Neuronal stem cell (in vitro differentiated cells): Measurements from ENCODE around the gene LRRC61.
A peak's percentile ranks its signal among the peaks of the same experiment; 100 is the strongest.

Experiments used
- DNase-seq: peaks from one replicate; pipeline ENCODE4 v3.0.0-alpha.2; 2013; ENCODE audit warnings: low spot score
- H2AFZ ChIP-seq: one replicate; pipeline ENCODE4 v1.6.1; 2013; ENCODE audit warnings: mild to moderate bottlenecking, low read length, inconsistent platforms
- H2AK5ac ChIP-seq: 2 replicates; pipeline ENCODE4 v1.6.1; 2013; ENCODE audit warnings: low read depth, mild to moderate bottlenecking, inconsistent platforms, low read length, moderate library complexity, mixed read lengths
- H2BK120ac ChIP-seq: 2 replicates; pipeline ENCODE4 v1.6.1; 2013; ENCODE audit warnings: low read depth, mild to moderate bottlenecking, inconsistent platforms, low read length, moderate library complexity, mixed read lengths
- H2BK12ac ChIP-seq: one replicate; pipeline ENCODE4 v1.6.1; 2013; ENCODE audit warnings: low read length, inconsistent platforms
- H2BK15ac ChIP-seq: 2 replicates; pipeline ENCODE4 v1.6.1; 2013; ENCODE audit warnings: mild to moderate bottlenecking, low read length, inconsistent platforms, mixed read lengths
- H2BK5ac ChIP-seq: one replicate; pipeline ENCODE4 v1.6.1; 2013; ENCODE audit warnings: inconsistent platforms, mild to moderate bottlenecking, low read length, moderate library complexity
- H3K14ac ChIP-seq: one replicate; pipeline ENCODE4 v1.6.1; 2013; ENCODE audit warnings: low read length, inconsistent platforms
- H3K18ac ChIP-seq: 2 replicates; pipeline ENCODE4 v1.6.1; 2013; ENCODE audit warnings: low read length, inconsistent platforms
- H3K23ac ChIP-seq: 2 replicates; pipeline ENCODE4 v1.6.1; 2013; ENCODE audit warnings: low read depth, mild to moderate bottlenecking, mixed read lengths, low read length, inconsistent platforms; ENCODE audit not compliant: poor library complexity
- H3K27ac ChIP-seq: replicated peaks from 3 replicates; pipeline ENCODE4 v1.5.1; 2013; ENCODE audit warnings: low read length, inconsistent platforms
- H3K27me3 ChIP-seq, 3 experiments: 2 replicates each; pipeline ENCODE4 v1.6.1; 2013; ENCODE audit warnings: low read length in 3 of 3, mild to moderate bottlenecking in 2 of 3, inconsistent platforms in 1 of 3, low read depth in 1 of 3, mixed read lengths in 1 of 3, moderate library complexity in 1 of 3; ENCODE audit not compliant: control insufficient read depth in 3 of 3, insufficient read depth in 3 of 3
- H3K36me3 ChIP-seq, 2 donors: replicated peaks in 1 of 2; 2 replicates each; pipeline ENCODE4 v1.6.1; 2013; ENCODE audit warnings: low read length in 2 of 2; ENCODE audit not compliant: control insufficient read depth in 2 of 2, insufficient read depth in 2 of 2
- H3K4ac ChIP-seq: 2 replicates; pipeline ENCODE4 v1.6.1; 2013; ENCODE audit warnings: inconsistent platforms, mild to moderate bottlenecking, low read length, moderate library complexity
- H3K4me1 ChIP-seq, 2 donors: 1 replicate in 1 of 2; 2 replicates in 1 of 2; pipeline ENCODE4 v1.6.1; 2013; ENCODE audit warnings: low read length in 2 of 2, low read depth in 1 of 2; ENCODE audit not compliant: control insufficient read depth in 2 of 2, insufficient read depth in 1 of 2
- H3K4me2 ChIP-seq: one replicate; pipeline ENCODE4 v1.6.1; 2013; ENCODE audit warnings: mild to moderate bottlenecking, low read length, inconsistent platforms; ENCODE audit not compliant: insufficient read depth, poor library complexity, severe bottlenecking
- H3K4me3 ChIP-seq, 2 donors: 2 replicates each; pipeline ENCODE4 v1.5.1; 2013; ENCODE audit warnings: low read length in 2 of 2, mild to moderate bottlenecking in 2 of 2, inconsistent platforms in 1 of 2, moderate library complexity in 1 of 2
- H3K79me1 ChIP-seq: one replicate; pipeline ENCODE4 v1.6.1; 2013; ENCODE audit warnings: low read depth, mild to moderate bottlenecking, inconsistent platforms, low read length, moderate library complexity
- H3K9ac ChIP-seq: one replicate; pipeline ENCODE4 v1.6.1; 2013; ENCODE audit warnings: mild to moderate bottlenecking, low read depth, low read length, inconsistent platforms; ENCODE audit not compliant: poor library complexity
- H3K9me3 ChIP-seq, 2 donors: replicated peaks in 1 of 2; 2 replicates each; pipeline versions ENCODE3 to v1.6.1; 2013; ENCODE audit warnings: low read length in 2 of 2, mild to moderate bottlenecking in 2 of 2, inconsistent platforms in 1 of 2, low read depth in 1 of 2, mixed read lengths in 1 of 2, moderate library complexity in 1 of 2; ENCODE audit not compliant: control insufficient read depth in 2 of 2, insufficient read depth in 1 of 2
- H4K8ac ChIP-seq: one replicate; pipeline ENCODE4 v1.6.1; 2013; ENCODE audit warnings: low read depth, mild to moderate bottlenecking, inconsistent platforms, low read length, moderate library complexity
- H4K91ac ChIP-seq: one replicate; pipeline ENCODE4 v1.6.1; 2013; ENCODE audit warnings: low read length, low read depth, mild to moderate bottlenecking, inconsistent platforms; ENCODE audit not compliant: poor library complexity
- WGBS, 2 donors: extraction: QIAGEN DNeasy Blood & Tissue Kit; methylation state at CpG; one replicate each; pipeline ENCODE4 v1.1.7; 2013; ENCODE audit warnings: missing lambda C conversion rate in 2 of 2, mixed read lengths in 1 of 2; ENCODE audit not compliant: insufficient read length in 2 of 2, insufficient replicate concordance in 1 of 2; ENCODE audit errors: extremely low coverage in 2 of 2; 5-methylcytosine and 5-hydroxymethylcytosine counted together

Gene LRRC61

GRCh38 chr7:150378853-150379440, 55.8 kb downstream of the LRRC61 start, which contains the start of gene ZNF775:
ZNF775 (plus strand) TSS chr7:150379330; CDS start chr7:150388471, 9,141 bp downstream.
- no peak within 1 kb of the TSS for H2BK12ac ChIP-seq
- H3K9me3 ChIP-seq, result no peaks in the 10 kb centered on the region
- peaks cover 44 to 46% of the 10 kb centered on the region in 2 donors for H3K4me1 ChIP-seq
- H2AFZ ChIP-seq, result peak within 1 kb of the TSS; percentile 71
- H3K4me2 ChIP-seq, result peak within 1 kb of the TSS; percentile 88
- no peaks in the 10 kb centered on the region for H3K27me3 ChIP-seq
- H3K36me3 ChIP-seq, result peaks cover 7 to 16% of the 10 kb centered on the region in 2 donors
- H4K91ac ChIP-seq, result peak within 1 kb of the TSS; percentile 93
- H3K27ac ChIP-seq, result peak within 1 kb of the TSS; percentile 96
- H3K79me1 ChIP-seq, result peaks cover 3% of the 10 kb centered on the region
- H3K4me3 ChIP-seq, result peak within 1 kb of the TSS; percentile 76 to 96
- peak within 1 kb of the TSS; percentile 88 for H2BK15ac ChIP-seq
- WGBS, 2 donors, result no CpG with 5 or more reads among the region's 60 CpGs
- H2AK5ac ChIP-seq, result peak within 1 kb of the TSS; percentile 95
- H4K8ac ChIP-seq, result no peak within 1 kb of the TSS
- H3K9ac ChIP-seq, result peak within 1 kb of the TSS; percentile 97
- H3K4ac ChIP-seq, result peak within 1 kb of the TSS; percentile 81
- peak within 1 kb of the TSS; percentile 98 for H3K14ac ChIP-seq
- DNase-seq, result peak; percentile 94
- peak within 1 kb of the TSS; percentile 98 for H2BK5ac ChIP-seq
- H3K18ac ChIP-seq, result peak within 1 kb of the TSS; percentile 98
- peak within 1 kb of the TSS; percentile 96 for H3K23ac ChIP-seq
- H2BK120ac ChIP-seq, result peak within 1 kb of the TSS; percentile 97

GRCh38 chr7:150379441-150380379, 56.6 kb downstream of the LRRC61 start:
- H2BK12ac ChIP-seq, result no peak overlapping the region
- H3K79me1 ChIP-seq, result peaks cover 2% of the 10 kb centered on the region
- no peaks in the 10 kb centered on the region for H3K27me3 ChIP-seq
- H2AFZ ChIP-seq, result peak overlapping the region; percentile 65
- peak overlapping the region; percentile 63 for H2BK120ac ChIP-seq
- peak overlapping the region; percentile 76 to 96 for H3K4me3 ChIP-seq
- H3K14ac ChIP-seq, result peak overlapping the region; percentile 98
- H2BK15ac ChIP-seq, result peak overlapping the region; percentile 79
- no CpG with 5 or more reads among the region's 52 CpGs for WGBS, 2 donors
- no peaks in the 10 kb centered on the region for H3K9me3 ChIP-seq
- H3K9ac ChIP-seq, result peak overlapping the region; percentile 97
- peaks cover 0 to 9% of the 10 kb centered on the region in 2 donors for H3K36me3 ChIP-seq
- no peak for DNase-seq
- peak overlapping the region; percentile 81 for H3K4me2 ChIP-seq
- peaks cover 50% of the 10 kb centered on the region in 2 donors for H3K4me1 ChIP-seq
- no peak overlapping the region for H4K8ac ChIP-seq
- H3K4ac ChIP-seq, result peak overlapping the region; percentile 81
- H3K18ac ChIP-seq, result peak overlapping the region; percentile 97
- peak overlapping the region; percentile 93 for H2AK5ac ChIP-seq
- peak overlapping the region; percentile 1 for H3K23ac ChIP-seq
- H4K91ac ChIP-seq, result no peak overlapping the region
- H2BK5ac ChIP-seq, result peak overlapping the region; percentile 76
- peak overlapping the region; percentile 91 for H3K27ac ChIP-seq

- H3K9ac ChIP-seq, result no peak overlapping the region
- H2BK12ac ChIP-seq, result no peak overlapping the region
- H3K79me1 ChIP-seq, result peaks cover 2% of the 10 kb centered on the region
- no CpG with 5 or more reads among the region's 11 CpGs for WGBS, 2 donors
- no peak overlapping the region for H4K8ac ChIP-seq
- H3K4me3 ChIP-seq, result peak overlapping the region; percentile 55 to 76
- peak overlapping the region; percentile 81 for H3K4me2 ChIP-seq
- H2AFZ ChIP-seq, result no peak overlapping the region
- H2BK5ac ChIP-seq, result no peak overlapping the region
- no peak overlapping the region for H3K18ac ChIP-seq
- no peak overlapping the region for H3K27ac ChIP-seq
- H2AK5ac ChIP-seq, result no peak overlapping the region
- peak overlapping the region; percentile 1 for H2BK15ac ChIP-seq
- DNase-seq, result no peak
- peaks cover 57% of the 10 kb centered on the region in 2 donors for H3K4me1 ChIP-seq
- H3K9me3 ChIP-seq, result no peaks in the 10 kb centered on the region
- no peak overlapping the region for H2BK120ac ChIP-seq
- peaks cover 0 to 6% of the 10 kb centered on the region in 2 donors for H3K36me3 ChIP-seq
- H4K91ac ChIP-seq, result no peak overlapping the region
- no peaks in the 10 kb centered on the region for H3K27me3 ChIP-seq
- no peak overlapping the region for H3K4ac ChIP-seq
- H3K14ac ChIP-seq, result no peak overlapping the region
- no peak overlapping the region for H3K23ac ChIP-seq
Observed at GRCh38 chr7:150380463-150380862, 57.3 kb downstream of the LRRC61 start.

DNA sequence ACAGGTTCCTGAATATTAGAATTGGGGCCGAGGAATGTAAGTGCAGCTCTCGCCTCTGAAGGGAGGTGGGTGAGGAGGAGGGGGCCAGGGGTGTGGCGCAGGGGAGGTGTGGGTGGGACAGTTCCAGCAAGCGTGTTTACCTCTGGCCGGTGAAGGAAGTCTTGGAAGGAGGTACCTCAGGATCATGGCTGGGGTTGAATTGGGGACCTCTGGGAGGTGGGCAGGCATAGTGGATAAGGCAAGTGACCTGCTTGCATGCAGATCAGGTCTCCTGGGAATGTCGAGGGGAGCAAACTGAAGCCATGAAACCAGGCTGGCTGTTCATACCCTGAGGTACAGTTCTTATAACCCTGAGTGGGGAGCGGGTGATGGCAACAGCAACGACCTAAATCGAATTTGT, 57.9 kb downstream of the LRRC61 start:
- peak overlapping the region; percentile 60 for H2BK15ac ChIP-seq
- no peak overlapping the region for H4K8ac ChIP-seq
- H2BK12ac ChIP-seq, result no peak overlapping the region
- H3K9me3 ChIP-seq, result no peaks in the 10 kb centered on the region
- WGBS, 2 donors, result no CpG with 5 or more reads among the region's 9 CpGs
- peaks cover 61 to 63% of the 10 kb centered on the region in 2 donors for H3K4me1 ChIP-seq
- no peak overlapping the region for H2BK5ac ChIP-seq
- H3K9ac ChIP-seq, result no peak overlapping the region
- H3K4ac ChIP-seq, result no peak overlapping the region
- peak overlapping the region; percentile 23 for H2AK5ac ChIP-seq
- DNase-seq, result no peak
- H4K91ac ChIP-seq, result no peak overlapping the region
- no peak overlapping the region for H3K14ac ChIP-seq
- H3K36me3 ChIP-seq, result peaks cover 0 to 8% of the 10 kb centered on the region in 2 donors
- H3K23ac ChIP-seq, result no peak overlapping the region
- no peak overlapping the region for H3K4me2 ChIP-seq
- peaks cover 2% of the 10 kb centered on the region for H3K79me1 ChIP-seq
- H3K27ac ChIP-seq, result no peak overlapping the region
- H3K18ac ChIP-seq, result no peak overlapping the region
- no peaks in the 10 kb centered on the region for H3K27me3 ChIP-seq
- H2AFZ ChIP-seq, result no peak overlapping the region
- H3K4me3 ChIP-seq, result peak overlapping the region in 1 of 2 donors; percentile 76
- no peak overlapping the region for H2BK120ac ChIP-seq
